Erythroblast (primary cell): ENCODE measurements around the gene ILF3.

Experiments used
- GATA1 ChIP-seq: IDR thresholded peaks from 2 replicates; pipeline ENCODE4 v1.6.1; 2011; ENCODE audit warnings: low read depth, mild to moderate bottlenecking, control low read depth, low read length, moderate library complexity
- POLR2A ChIP-seq: IDR thresholded peaks from 2 replicates; pipeline ENCODE4 v1.6.1; 2011; ENCODE audit warnings: mild to moderate bottlenecking, low read length

DNA sequence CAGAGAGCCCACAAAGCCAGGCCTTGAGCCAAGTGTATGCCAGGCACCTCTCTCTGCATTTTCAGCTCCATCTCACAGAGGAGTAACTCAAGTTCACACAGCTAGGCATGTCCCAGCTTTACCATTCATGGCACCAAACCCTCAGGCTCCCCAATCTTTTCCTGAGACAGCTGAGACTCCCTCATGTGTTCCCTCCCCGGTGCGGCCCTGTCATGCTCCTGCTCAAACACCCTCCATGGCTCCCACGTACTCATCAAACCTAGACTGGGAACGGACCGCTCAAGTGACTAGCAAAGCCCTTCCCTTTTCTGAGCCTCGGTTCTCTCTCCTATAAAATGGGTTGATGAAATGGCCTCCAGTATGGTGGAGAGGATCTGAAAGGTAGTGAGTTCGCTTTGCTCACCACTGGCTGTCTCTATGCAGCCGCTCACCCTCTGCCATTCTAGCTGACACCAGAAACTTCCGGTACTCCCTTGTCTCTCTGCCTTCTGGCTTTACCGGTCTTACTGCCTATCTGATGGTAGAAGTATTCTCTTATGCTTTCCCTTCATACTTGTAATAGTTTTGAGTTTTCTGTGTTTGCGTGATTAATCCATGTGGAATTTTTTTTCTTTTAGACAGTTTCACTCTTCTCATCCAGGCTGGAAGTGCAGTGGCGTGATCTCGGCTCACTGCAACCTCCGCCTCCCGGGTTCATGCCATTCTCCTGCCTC, 36.6 kb upstream of the ILF3 start:
- TF ChIP-seq POLR2A (peak; percentile 33), GATA1 (no peak)
